GM21717 (cell line): Measurements from ENCODE around the gene PLCH1.

Experiments
- ATAC-seq: cut with Tn5 transposase; IDR thresholded peaks from one replicate; pipeline ENCODE4 v1.9.1; 2021; ENCODE audit warnings: mild to moderate bottlenecking, moderate library complexity; ENCODE audit not compliant: unreplicated experiment

PLCH1 gene

GRCh38 chr3:155747286-155747945 is 2.5 kb upstream of the PLCH1 start:
- ATAC-seq = no peak

GRCh38 chr3:155746703-155747102 is 1.8 kb upstream of the PLCH1 start:
- no peak for ATAC-seq

GRCh38 chr3:155745795-155746550 is 1.1 kb upstream of the PLCH1 start:
- no peak for ATAC-seq

GRCh38 chr3:155744010-155744625 is 753 bp downstream of the PLCH1 start:
- ATAC-seq = peak; percentile 45

GRCh38 chr3:155743606-155744005 is 1.3 kb downstream of the PLCH1 start:
- ATAC-seq = no peak

GRCh38 chr3:155742349-155742965 is 2.4 kb downstream of the PLCH1 start:
- no peak for ATAC-seq

GRCh38 chr3:155741603-155742002 is 3.3 kb downstream of the PLCH1 start:
- ATAC-seq = no peak

GRCh38 chr3:155741101-155741500 is 3.8 kb downstream of the PLCH1 start:
- ATAC-seq = no peak

- no peak for ATAC-seq
Measured at GRCh38 chr3:155739154-155739553, 5.7 kb downstream of the PLCH1 start.

- no peak for ATAC-seq
Measured at GRCh38 chr3:155738580-155739076, 6.2 kb downstream of the PLCH1 start.

- ATAC-seq = peak; percentile 93
Measured at GRCh38 chr3:155737844-155738460, 6.9 kb downstream of the PLCH1 start.

- ATAC-seq = no peak
Measured at GRCh38 chr3:155736381-155736780, 8.5 kb downstream of the PLCH1 start.

GRCh38 chr3:155730843-155731242 is 14.0 kb downstream of the PLCH1 start:
- no peak for ATAC-seq

GRCh38 chr3:155727836-155728235 is 17.0 kb downstream of the PLCH1 start:
- ATAC-seq = no peak

GRCh38 chr3:155714295-155714718 is 30.6 kb downstream of the PLCH1 start:
- ATAC-seq = no peak

- ATAC-seq = peak; percentile 91
Measured at GRCh38 chr3:155712008-155712407, 32.9 kb downstream of the PLCH1 start.

GRCh38 chr3:155704771-155705559 is 39.9 kb downstream of the PLCH1 start:
- no peak for ATAC-seq

- no peak for ATAC-seq
Measured at GRCh38 chr3:155704061-155704460, 40.8 kb downstream of the PLCH1 start.

GRCh38 chr3:155702745-155703591 is 41.9 kb downstream of the PLCH1 start:
- no peak for ATAC-seq
